ENCODE measurements around the gene ICE2. TPM values are rescaled to one million over a fixed set of nuclear protein-coding genes. Genes with fewer than 3 reads are reported as not detected.

Gene ICE2
- total and polyA plus RNA-seq, 2 of the 8 experiments (the other 6 are each of a cell fraction or from before 2014, with no cell fraction given) = 40.0 to 87.3 TPM

- Histone ChIP-seq H3K18ac (ENCODE audit: extremely low read depth, low read length) (no peak overlapping the region), H3K9me3 (ENCODE audit: insufficient read depth in 2 of 2, low read depth in 1 of 2, low read length in 1 of 2) (no peaks in the 10 kb centered on the region), H2AFZ (ENCODE audit: low read length) (no peak overlapping the region), H2BK20ac (ENCODE audit: low read length) (no peak overlapping the region), H4K5ac (ENCODE audit: insufficient read length, low read depth, low read length) (no peak overlapping the region), H3K4ac (replicated peaks; ENCODE audit: insufficient read length, low read depth, low read length) (no peak overlapping the region), H3K4me2 (ENCODE audit: insufficient read depth in 1 of 2, low read depth in 2 of 2, low read length in 2 of 2) (peak overlapping the region; percentile 6 to 27; a peak in 2 of 4 replicates), H2BK12ac (ENCODE audit: low read depth, low read length) (no peak overlapping the region; the same call in 1 of the 2 replicates), H3K79me2 (ENCODE audit: control insufficient read depth in 1 of 2, insufficient read depth in 2 of 2, low read length in 2 of 2) (peaks cover 0 to 47% of the 10 kb centered on the region in 2 experiments; a peak in 2 of 4 replicates), H4K8ac (ENCODE audit: extremely low read depth, insufficient read depth, low read length) (no peak overlapping the region), H3K4me3 (ENCODE audit: extremely low read depth in 1 of 4, insufficient read depth in 2 of 4, low read depth in 3 of 4, low read length in 4 of 4) (no peak overlapping the region), H2BK120ac (replicated peaks; ENCODE audit: low read depth, low read length) (no peak overlapping the region), H3K23ac (ENCODE audit: insufficient read length) (no peak overlapping the region), H3K23me2 (ENCODE audit: low read depth, low read length) (no peaks in the 10 kb centered on the region), H3K14ac (ENCODE audit: insufficient read length) (no peak overlapping the region), H3K4me1 (replicated peaks in 1 of 4; ENCODE audit: control insufficient read depth in 3 of 4, insufficient read depth in 4 of 4, low read length in 3 of 4) (peaks cover 7 to 23% (median 12%) of the 10 kb centered on the region in 4 experiments; a peak in 6 of 7 replicates), H4K91ac (replicated peaks; ENCODE audit: insufficient read length, low read length) (no peak overlapping the region), H2AK5ac (ENCODE audit: low read depth, low read length) (no peak overlapping the region), H2BK15ac (ENCODE audit: low read length) (no peak overlapping the region), H3K79me1 (ENCODE audit: low read depth, low read length) (peaks cover 9% of the 10 kb centered on the region; the same call in 1 of the 2 replicates), H3K9ac (replicated peaks in 1 of 4; ENCODE audit: extremely low read depth in 1 of 4, low read depth in 3 of 4, low read length in 3 of 4) (no peak overlapping the region), H3K56ac (replicated peaks; ENCODE audit: insufficient read length, low read depth, low read length) (no peak overlapping the region), H2BK5ac (ENCODE audit: low read depth, low read length) (no peak overlapping the region), H3K27me3 (replicated peaks in 1 of 4; ENCODE audit: control insufficient read depth in 3 of 4, extremely low read depth in 1 of 4, insufficient read depth in 3 of 4, low read length in 3 of 4) (no peaks in the 10 kb centered on the region), H3K36me3 (ENCODE audit: control insufficient read depth in 2 of 4, insufficient read depth in 4 of 4, low read length in 3 of 4) (peaks cover 0 to 16% (median 0%) of the 10 kb centered on the region in 4 experiments; a peak in 1 of 8 replicates), H4K20me1 (replicated peaks in 1 of 2; ENCODE audit: control insufficient read depth in 1 of 2, insufficient read depth in 2 of 2, low read length in 2 of 2) (peaks cover 0 to 10% of the 10 kb centered on the region in 2 experiments), H3K27ac (ENCODE audit: low read depth, low read length) (no peak overlapping the region)
- WGBS, 2 experiments (ENCODE audit: extremely low coverage in 1 of 2, insufficient coverage in 1 of 2, insufficient read length in 1 of 2, insufficient replicate concordance in 2 of 2, low coverage in 1 of 2, low lambda C conversion rate in 2 of 2, missing lambda C conversion rate in 1 of 2) = 61% methylated on average over 6 of the region's 6 CpGs; no CpG with 5 or more reads in 1 of the 2 experiments
- POLR2A ChIA-PET (ENCODE audit: partially characterized antibody) = interaction anchor here (0.6 kb wide), 1 partner anchor 8 kb away, joined by 3 read pairs; no protein-coding TSS in a partner anchor
- no peak for DNase-seq (ENCODE audit: low read depth in 1 of 2, low spot score in 2 of 2)
- peak; percentile 88 for TF ChIP-seq NANOG (IDR thresholded peaks at IDR 0.05; ENCODE audit: insufficient read depth, low read depth, low read length, poor library complexity, severe bottlenecking)
- peak; percentile 22; the same call in 1 of the 2 replicates for TF ChIP-seq KDM1A (IDR thresholded peaks at IDR 0.05; ENCODE audit: borderline replicate concordance, low read length)
- no peak for TF ChIP-seq CEBPB (IDR thresholded peaks at IDR 0.05; ENCODE audit: low read depth, low read length)
- FAIRE-seq = no peak
- CTCF ChIA-PET (ENCODE audit: partially characterized antibody) = no interaction called here
Measured at GRCh38 chr15:60390871-60391501, 88.0 kb downstream of the ICE2 start.

Measured in H1 (cell line).